Stimulated activated CD4-positive, alpha-beta T cell treated with anti-CD3 and anti-CD28 coated beads, Interleukin-2, amount 100 ng/mL, for 48 hours (primary cell): ENCODE results near the gene IBA57.

ENCODE experiments used
- DNase-seq, 2 donors: peaks; one replicate each; pipeline ENCODE4 v3.0.0-alpha.2; 2020

The IBA57 gene

GRCh38 chr1:228165372-228166169 lies at the start of gene IBA57:
TSS of gene IBA57 (plus strand) at chr1:228165804. CDS start at chr1:228165817, 13 bp downstream.
- peak; percentile 99 for DNase-seq

- no peak for DNase-seq
These were observed 48.3 kb upstream of the IBA57 start for GRCh38 chr1:228117335-228117734.

GRCh38 chr1:228118040-228118439 lies 47.6 kb upstream of the IBA57 start:
- no peak for DNase-seq

- no peak for DNase-seq
These were observed 45.3 kb upstream of the IBA57 start for GRCh38 chr1:228120351-228120750.

GRCh38 chr1:228120857-228121489 lies 44.6 kb upstream of the IBA57 start:
- no peak for DNase-seq

DNA sequence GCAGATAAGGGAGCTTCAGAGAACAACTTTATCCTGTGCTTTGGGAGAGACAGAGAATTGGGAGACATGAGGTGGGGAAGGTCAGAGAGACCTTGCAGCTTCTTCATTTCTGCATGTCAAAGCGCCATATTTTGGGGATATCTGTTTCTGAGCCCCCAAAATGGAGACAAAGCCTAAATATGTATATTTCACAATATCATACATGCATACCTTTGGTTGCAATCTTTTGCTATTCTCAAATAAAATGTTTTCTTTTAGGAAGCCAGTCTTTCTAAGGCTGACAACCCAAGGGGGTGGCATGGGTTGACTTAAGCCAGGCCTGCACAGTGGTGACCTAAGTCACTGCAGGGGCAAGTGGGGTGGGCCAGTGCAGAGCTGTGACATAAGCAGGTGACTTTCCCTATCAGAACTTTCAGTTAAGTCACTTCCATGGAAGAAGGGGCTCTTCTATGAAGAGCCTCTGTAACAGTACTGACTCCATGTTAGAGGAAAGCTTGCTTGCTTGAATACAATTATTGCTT lies 42.6 kb upstream of the IBA57 start:
- no peak for DNase-seq

- DNase-seq: no peak
These were observed 42.1 kb upstream of the IBA57 start for GRCh38 chr1:228123505-228123904.

GRCh38 chr1:228125185-228125584 lies 40.4 kb upstream of the IBA57 start:
- no peak for DNase-seq

GRCh38 chr1:228131766-228132165 lies 33.8 kb upstream of the IBA57 start:
- DNase-seq: no peak

DNA sequence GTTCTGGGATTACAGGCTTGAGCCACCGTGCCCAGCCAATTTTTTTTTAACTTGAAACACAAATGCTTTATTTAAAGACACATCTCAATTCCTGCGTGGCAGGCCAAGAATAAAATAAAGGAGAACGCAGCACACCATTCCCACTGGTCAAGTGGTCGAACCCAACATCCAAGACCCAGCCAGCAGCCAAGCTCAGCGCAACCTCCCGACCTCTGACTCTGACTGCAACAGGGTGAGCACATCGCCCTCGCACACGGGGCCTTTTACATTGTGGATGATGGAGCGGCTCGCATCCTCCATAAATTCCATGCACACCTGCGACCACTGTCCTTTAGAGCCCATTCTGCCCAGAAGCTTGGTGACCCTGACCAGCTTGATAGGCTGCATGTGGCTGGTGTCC lies 31.0 kb upstream of the IBA57 start:
- DNase-seq: no peak

DNA sequence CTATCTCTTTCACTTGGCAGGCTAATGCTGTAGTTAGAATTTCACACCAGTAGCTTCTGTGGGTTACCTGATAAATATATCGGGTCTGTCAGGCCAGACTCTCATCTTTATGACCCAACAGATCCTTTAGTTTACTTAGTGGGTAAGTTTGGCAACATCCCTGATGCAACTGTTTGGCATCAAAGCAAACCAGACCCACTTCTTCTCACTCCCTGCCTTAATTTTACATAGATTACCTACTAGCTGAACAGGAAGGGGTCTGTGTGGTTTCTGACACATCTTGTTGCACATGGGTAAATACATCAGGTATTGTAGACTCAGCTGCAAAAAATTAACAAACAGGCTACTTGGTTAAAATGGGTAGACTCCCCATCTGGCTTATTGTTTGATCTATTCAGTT lies 28.7 kb upstream of the IBA57 start:
- DNase-seq: no peak

- no peak for DNase-seq
These were observed 26.1 kb upstream of the IBA57 start for GRCh38 chr1:228139406-228139930.

- peak; percentile 99 for DNase-seq
These were observed 25.5 kb upstream of the IBA57 start, which contains the start of gene GUK1 for GRCh38 chr1:228139931-228140723. TSS of gene GUK1 (plus strand) at chr1:228140279. CDS start at chr1:228140303, 24 bp downstream.

DNA sequence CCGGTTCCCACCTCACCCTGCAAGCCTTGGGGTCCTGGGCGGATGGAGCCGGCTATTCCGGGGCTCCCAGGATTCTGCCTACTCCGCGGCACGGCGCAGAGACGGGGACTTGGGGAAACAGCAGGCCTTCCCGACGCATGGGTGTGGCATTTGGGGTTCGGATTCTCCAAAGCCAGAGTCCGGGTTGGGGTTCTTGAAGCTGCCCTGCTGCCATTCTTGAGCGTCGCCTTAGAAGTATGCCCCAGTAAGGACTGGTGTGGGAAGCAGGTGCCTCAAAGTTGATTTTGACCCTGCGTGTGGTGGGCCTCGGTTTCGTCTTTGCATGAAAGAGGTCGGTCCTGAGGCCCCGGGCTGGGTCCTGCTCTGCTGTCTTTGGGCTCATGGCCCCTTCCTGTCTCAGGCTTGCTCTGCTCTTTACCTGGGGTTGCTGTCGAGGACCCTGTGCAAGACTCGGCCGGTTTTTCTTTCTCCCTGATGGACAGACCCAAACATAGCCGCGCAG lies 24.8 kb upstream of the IBA57 start:
- DNase-seq: no peak

DNA sequence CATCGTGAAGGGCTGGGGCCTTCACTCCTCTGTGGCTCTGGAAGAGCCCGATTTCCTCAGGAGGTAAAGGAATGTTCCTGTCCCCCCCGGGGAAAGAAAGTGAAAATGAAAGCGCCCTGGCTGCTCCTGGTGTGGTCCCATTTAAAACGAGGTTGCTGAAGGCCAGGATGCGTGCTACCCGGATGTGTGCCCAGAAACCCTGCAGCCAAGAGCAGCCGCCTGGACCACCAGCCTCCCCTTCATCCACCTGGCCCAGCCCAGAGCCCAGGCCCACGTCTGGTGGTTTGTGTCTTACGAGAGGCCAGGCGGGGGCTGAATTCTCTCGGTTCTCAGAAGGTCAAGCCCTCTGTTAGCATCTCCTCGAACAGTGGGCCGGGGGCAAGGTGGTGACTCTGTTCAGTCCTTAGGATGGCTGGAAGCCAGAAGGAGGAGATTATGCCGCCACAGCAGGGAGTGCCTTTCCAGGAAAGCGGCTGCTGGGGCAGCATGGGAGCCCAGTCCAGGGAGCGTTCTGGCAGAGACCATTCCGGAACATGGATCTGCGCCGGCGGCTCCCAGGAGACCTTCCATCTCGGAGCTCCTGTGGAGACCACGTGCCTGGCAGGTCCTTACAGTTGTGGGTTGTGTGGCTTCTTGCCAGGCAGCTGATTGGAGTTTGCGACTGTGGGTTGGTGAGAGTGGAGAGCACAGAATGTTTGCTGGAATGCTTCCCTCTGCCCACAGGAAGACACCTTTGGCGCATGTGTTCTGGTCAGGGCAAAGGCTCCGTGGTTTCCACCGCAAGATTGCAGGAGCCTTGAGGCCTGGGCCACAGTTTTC lies 24.2 kb upstream of the IBA57 start:
- peak in 1 of 2 donors; percentile 11 for DNase-seq

DNA sequence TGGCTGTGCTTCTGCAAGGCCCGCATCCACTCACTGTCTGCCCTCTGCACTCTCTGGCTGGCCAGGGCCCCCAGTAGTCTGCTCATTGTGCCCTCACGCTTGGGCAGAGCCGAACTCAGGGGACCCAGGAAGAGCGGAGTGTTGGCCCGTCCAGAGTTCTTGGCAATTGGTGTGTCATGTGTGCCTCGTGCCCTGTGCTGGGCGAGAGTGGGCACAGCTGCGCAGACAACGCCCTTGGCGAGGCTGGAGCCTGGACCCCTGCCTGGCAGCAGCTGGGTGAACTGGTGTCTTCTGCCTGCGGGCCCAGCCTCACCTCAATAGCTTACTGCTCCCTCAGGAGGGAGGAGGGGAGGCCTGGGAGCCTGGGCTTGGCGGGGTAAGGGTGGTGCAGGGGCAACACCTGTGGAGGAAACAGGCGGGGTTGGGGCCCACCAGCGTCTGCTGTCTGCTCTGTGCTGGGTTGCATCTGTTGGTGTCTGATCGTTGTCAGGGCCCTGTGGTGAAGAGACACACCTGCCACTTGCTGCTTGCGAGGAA lies 23.4 kb upstream of the IBA57 start:
- DNase-seq: no peak

GRCh38 chr1:228142701-228143136 lies 22.9 kb upstream of the IBA57 start:
- DNase-seq: no peak

- DNase-seq: no peak
These were observed 22.0 kb upstream of the IBA57 start for GRCh38 chr1:228143480-228144192.

DNA sequence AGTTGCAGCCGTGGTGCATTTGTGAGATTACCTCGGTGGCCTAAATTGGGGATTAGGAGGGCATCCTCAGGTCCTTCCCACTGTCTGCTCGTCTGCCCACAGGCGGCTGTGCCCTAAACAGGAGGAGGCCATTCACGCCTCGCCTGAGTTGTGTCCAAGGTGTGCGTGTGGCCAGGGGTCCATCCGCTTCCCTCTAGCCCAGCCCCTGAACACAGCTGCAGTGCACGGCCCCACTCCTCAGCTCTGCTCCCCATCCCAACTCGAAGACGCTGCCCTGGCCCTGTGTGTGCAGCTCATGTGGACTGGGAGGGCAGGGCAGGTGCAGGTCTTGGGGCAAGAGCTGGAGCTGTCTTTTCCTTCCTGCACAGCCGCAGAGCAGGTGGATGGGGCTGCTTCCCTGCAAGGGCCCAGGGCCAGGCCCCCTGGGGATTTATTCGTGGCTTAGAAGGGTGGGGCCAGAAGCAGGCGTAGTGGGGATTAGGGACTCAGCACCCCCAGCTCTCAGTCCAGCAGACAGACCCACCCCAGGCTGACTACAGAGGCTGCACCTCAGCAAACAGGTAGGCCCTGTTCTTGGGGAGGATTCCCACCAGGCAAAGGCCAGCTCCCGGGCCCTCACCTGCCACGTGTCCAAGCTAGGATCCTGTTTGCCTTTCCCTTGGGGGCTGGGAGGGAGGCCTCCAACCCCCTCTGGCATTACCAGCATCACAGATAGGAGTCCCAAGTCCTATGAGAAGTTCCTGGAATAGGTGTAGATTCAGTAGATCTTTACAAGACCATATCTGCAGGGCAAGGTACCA lies 21.2 kb upstream of the IBA57 start:
- no peak for DNase-seq

- DNase-seq: no peak
These were observed 20.6 kb upstream of the IBA57 start for GRCh38 chr1:228144993-228145343.
